Body of pancreas (tissue), 4 donors: ENCODE results near the gene SMIM14. TPM values are rescaled to one million over a fixed set of nuclear protein-coding genes. Genes with fewer than 3 reads are reported as not detected.
A peak's percentile ranks its signal among the peaks of the same experiment; 100 is the strongest.

Experiments used
- ATAC-seq: fragments of 150-250 bp; one replicate; pipeline ENCODE4 v1.9.1; 2016
- DNase-seq, 4 donors: peaks; one replicate each; pipeline ENCODE4 v3.0.0-alpha.2; 2019
- H3K27ac ChIP-seq, 4 donors: fragments of 200-600 bp; sonication (generic); 1 replicate in 3 of 4; 2 replicates in 1 of 4; pipeline versions ENCODE4 v1.5.1 to v1.6.1; 2016 to 2019; ENCODE audit warnings: mild to moderate bottlenecking in 1 of 4, mixed read lengths in 1 of 4, moderate library complexity in 1 of 4
- H3K27me3 ChIP-seq, 2 donors: fragments of 200-600 bp; sonication (generic); one replicate each; pipeline ENCODE4 v1.6.0; 2016; ENCODE audit warnings: mild to moderate bottlenecking in 1 of 2
- H3K36me3 ChIP-seq, 2 donors: fragments of 200-600 bp; sonication (generic); replicated peaks in 1 of 2; 2 replicates each; pipeline ENCODE4 v1.5.1; 2016; ENCODE audit warnings: low read depth in 2 of 2; ENCODE audit not compliant: insufficient read depth in 1 of 2
- H3K4me1 ChIP-seq: fragments of 200-600 bp; sonication (generic); one replicate; pipeline ENCODE4 v1.6.0; 2016
- H3K4me3 ChIP-seq, 2 donors: fragments of 200-600 bp; sonication (generic); 1 replicate in 1 of 2; 2 replicates in 1 of 2; pipeline ENCODE4 v1.5.1; 2016 to 2019
- H3K9me3 ChIP-seq, 3 donors: fragments of 200-600 bp; sonication (generic); 1 replicate in 2 of 3; 2 replicates in 1 of 3; pipeline ENCODE4 v1.5.1; 2016
- POLR2A ChIP-seq, 3 donors: fragments of 450-650 bp; IDR thresholded peaks; one replicate each; pipeline ENCODE4 v1.6.1; 2016; ENCODE audit warnings: antibody characterized with exemption in 3 of 3, mild to moderate bottlenecking in 2 of 3
- WGBS, 2 donors: methylation state at CpG; one replicate each; pipeline ENCODE4 v1.1.5; 2017; 5-methylcytosine and 5-hydroxymethylcytosine counted together
- intact Hi-C: fragments of 100-400 bp; cut with DNase I; formaldehyde crosslinking; loops from one replicate; pipeline ENCODE4 v1.15.1; 2023
- total RNA-seq, 2 donors: library from RNA; depleted of rRNA; stranded (reverse); fragments of >200 nt; gene quantifications; one replicate each; pipeline ENCODE4 v1.1.0, GENCODE V29; 2016
- TF ChIP-seq, protein P1 (sequence below), 7 experiments: fragments of 450-650 bp in 4 of 7; fragments of 200-600 bp in 3 of 7; sonication (generic) in 3 of 7; IDR thresholded peaks; one replicate each; pipeline ENCODE4 v1.5.1; 2016 to 2019; ENCODE audit warnings: antibody characterized with exemption in 7 of 7

The SMIM14 gene
- total RNA-seq, 2 donors from 2014 or later, result 24.4 to 26.2 TPM

DNA sequence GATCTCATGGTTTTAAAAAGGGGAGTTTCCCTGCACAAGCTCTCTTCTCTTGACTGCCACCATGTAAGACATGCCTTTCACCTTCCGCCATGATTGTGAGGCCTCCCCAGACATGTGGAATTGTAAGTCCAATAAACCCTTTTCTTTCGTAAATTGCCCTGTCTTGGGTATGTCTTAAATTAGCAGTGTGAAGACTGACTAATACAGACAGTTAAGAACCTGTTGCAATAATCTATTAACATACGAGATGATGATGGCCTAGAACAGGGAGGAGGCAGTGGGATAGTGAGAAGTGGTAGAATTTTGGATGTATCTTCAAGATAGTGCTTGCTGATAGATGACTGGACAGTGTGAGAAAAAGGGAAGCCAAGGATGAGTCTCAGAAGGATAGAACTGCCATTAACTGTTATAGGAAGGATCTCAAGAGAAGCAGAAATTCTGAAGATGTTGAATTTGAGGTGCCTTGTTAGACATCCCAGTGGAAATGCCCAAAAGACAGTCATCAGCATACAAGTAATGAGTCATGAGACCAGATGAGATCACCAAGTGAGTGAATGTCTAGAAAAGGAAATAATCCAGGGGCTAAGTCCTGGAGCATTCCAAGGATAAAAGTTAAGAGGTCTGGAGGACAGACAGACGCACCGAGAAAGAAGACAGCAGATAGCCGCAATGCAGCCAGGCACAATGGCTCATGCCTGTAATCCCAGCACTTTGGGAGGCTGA, 72.6 kb downstream of the SMIM14 start:
- Histone ChIP-seq H3K27me3 (no peaks in the 10 kb centered on the region), H3K4me3 (no peak overlapping the region), H3K27ac (peak overlapping the region in 1 of 4 donors; percentile 36), H3K4me1 (peaks cover 36% of the 10 kb centered on the region), H3K36me3 (peaks cover 0 to 2% of the 10 kb centered on the region in 2 donors), H3K9me3 (no peaks in the 10 kb centered on the region)
- intact Hi-C loops, result no loop called here
- DNase-seq (no peak), ATAC-seq (no peak)
- TF ChIP-seq POLR2A (IDR thresholded peaks at IDR 0.05), result no peak
- TF ChIP-seq, protein P1, sequence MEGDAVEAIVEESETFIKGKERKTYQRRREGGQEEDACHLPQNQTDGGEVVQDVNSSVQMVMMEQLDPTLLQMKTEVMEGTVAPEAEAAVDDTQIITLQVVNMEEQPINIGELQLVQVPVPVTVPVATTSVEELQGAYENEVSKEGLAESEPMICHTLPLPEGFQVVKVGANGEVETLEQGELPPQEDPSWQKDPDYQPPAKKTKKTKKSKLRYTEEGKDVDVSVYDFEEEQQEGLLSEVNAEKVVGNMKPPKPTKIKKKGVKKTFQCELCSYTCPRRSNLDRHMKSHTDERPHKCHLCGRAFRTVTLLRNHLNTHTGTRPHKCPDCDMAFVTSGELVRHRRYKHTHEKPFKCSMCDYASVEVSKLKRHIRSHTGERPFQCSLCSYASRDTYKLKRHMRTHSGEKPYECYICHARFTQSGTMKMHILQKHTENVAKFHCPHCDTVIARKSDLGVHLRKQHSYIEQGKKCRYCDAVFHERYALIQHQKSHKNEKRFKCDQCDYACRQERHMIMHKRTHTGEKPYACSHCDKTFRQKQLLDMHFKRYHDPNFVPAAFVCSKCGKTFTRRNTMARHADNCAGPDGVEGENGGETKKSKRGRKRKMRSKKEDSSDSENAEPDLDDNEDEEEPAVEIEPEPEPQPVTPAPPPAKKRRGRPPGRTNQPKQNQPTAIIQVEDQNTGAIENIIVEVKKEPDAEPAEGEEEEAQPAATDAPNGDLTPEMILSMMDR (IDR thresholded peaks at IDR 0.05), result no peak
- 92% methylated on average over 6 of the region's 6 CpGs for WGBS, 2 donors

DNA sequence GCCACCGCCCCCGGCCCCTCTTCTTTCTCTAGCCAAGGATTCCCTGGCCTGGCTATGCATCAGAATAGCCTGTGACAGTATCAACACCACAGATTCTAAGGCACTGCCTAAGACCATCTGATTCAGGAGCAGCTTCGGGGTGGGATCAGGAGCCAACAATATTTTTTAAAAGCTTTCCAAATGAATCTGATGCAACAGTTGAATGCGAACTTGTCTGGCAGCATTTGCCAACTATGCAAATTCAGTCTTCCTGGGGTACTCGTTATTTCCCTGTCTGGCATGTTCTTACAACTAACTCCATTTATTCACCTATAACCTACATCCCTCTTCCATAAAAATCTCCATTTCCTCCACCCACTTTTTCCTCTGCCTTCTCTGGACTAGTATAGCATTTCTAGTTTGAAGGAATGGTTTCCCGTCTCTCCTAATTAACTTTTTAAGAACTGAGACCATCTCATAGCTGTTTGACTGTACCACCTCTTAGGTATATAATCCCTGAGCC, 75.3 kb downstream of the SMIM14 start:
- ATAC-seq (no peak), DNase-seq (no peak)
- Histone ChIP-seq H3K36me3 (peaks cover 0 to 2% of the 10 kb centered on the region in 2 donors), H3K27me3 (no peaks in the 10 kb centered on the region), H3K4me1 (peaks cover 43% of the 10 kb centered on the region), H3K27ac (no peak overlapping the region), H3K9me3 (no peaks in the 10 kb centered on the region), H3K4me3 (no peak overlapping the region)
- TF ChIP-seq, protein P1 (IDR thresholded peaks at IDR 0.05), result no peak
- TF ChIP-seq POLR2A (IDR thresholded peaks at IDR 0.05), result no peak
- WGBS, 2 donors, result 72 to 80% methylated on average over 6 of the region's 6 CpGs
- intact Hi-C loops, result no loop called here

DNA sequence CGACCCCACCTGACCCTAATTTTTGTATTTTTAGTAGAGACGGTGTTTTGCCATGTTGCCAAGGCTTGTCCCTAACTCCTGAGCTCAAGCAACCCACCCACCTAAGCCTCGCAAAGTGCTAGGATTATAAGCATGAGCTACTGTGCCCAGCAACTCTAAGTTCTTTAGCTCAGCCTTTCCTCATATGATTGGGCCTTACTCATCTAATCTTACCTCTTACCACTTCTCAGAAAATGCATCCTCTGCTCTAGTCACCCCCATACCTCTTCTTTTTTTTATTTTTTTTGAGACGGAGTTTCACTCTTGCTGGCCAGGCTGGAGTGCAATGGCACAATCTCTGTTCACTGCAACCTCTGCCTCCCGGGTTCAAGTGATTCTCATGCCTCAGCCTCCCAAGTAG, 75.9 kb downstream of the SMIM14 start:
- Histone ChIP-seq H3K4me1 (peaks cover 43% of the 10 kb centered on the region), H3K27ac (no peak overlapping the region), H3K27me3 (no peaks in the 10 kb centered on the region), H3K36me3 (peaks cover 0 to 2% of the 10 kb centered on the region in 2 donors), H3K4me3 (no peak overlapping the region), H3K9me3 (no peaks in the 10 kb centered on the region)
- intact Hi-C loops, result no loop called here
- DNase-seq, result no peak
- no peak for ATAC-seq
- WGBS, 2 donors, result 87 to 97% methylated on average over 5 of the region's 5 CpGs
- TF ChIP-seq, protein P1 (IDR thresholded peaks at IDR 0.05), result no peak
- TF ChIP-seq POLR2A (IDR thresholded peaks at IDR 0.05), result no peak

DNA sequence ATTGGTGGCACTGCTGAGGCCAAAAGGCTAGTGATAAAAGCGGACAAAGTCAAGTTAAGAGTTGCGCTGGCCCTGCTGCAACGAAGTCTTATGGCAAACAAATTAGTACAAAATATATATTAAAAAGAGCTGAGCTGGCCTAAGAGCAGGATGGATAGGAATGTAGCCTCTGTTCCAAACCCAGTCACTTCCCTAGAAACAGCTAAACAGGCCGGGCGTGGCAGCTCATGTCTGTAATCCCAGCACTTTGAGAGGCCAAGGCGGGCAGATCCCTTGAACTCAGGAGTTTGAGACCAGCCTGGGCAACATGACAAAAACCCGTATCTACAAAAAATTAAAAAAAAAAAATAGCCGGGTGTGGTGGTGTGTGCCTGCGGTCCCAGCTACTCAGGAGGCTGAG, 79.0 kb downstream of the SMIM14 start:
- H3K9me3 ChIP-seq, result no peaks in the 10 kb centered on the region
- 55 to 69% methylated on average over 9 of the region's 9 CpGs for WGBS, 2 donors
- peak; percentile 19 to 46 (median 30) for DNase-seq
- H3K4me3 ChIP-seq, result no peak overlapping the region
- peak overlapping the region in 3 of 4 donors; percentile 67 to 75 (median 68) for H3K27ac ChIP-seq
- no peaks in the 10 kb centered on the region for H3K27me3 ChIP-seq
- no peak for ATAC-seq
- intact Hi-C loops, result no loop called here
- TF ChIP-seq, protein P1 (IDR thresholded peaks at IDR 0.05), result no peak
- no peak for TF ChIP-seq POLR2A (IDR thresholded peaks at IDR 0.05)
- H3K4me1 ChIP-seq, result peaks cover 44% of the 10 kb centered on the region
- H3K36me3 ChIP-seq, result peaks cover 0 to under 1% of the 10 kb centered on the region in 2 donors

DNA sequence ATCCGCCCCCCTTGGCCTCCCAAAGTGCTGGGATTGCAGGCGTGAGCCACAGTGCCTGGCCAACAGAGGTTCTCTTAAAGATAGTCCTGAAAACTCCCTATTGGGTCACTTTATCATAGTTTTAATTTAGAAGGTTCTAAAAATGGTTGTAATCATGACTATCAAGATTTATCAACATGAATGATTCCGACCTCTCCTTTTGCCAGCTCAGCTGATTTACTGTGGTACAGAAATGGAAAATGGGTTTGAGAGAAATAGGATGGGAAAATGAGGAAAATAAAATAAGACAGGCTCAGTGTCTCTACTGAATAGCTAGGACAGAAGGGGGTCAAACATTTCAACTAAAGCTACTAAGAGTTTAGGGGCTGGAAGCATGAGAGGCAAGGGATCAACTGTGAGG, 83.2 kb downstream of the SMIM14 start:
- intact Hi-C loops, result no loop called here
- TF ChIP-seq, protein P1 (IDR thresholded peaks at IDR 0.05), result no peak
- TF ChIP-seq POLR2A (IDR thresholded peaks at IDR 0.05), result no peak
- Histone ChIP-seq H3K4me1 (peaks cover 39% of the 10 kb centered on the region), H3K27ac (no peak overlapping the region), H3K4me3 (no peak overlapping the region), H3K36me3 (no peaks in the 10 kb centered on the region), H3K9me3 (no peaks in the 10 kb centered on the region), H3K27me3 (no peaks in the 10 kb centered on the region)
- 92 to 97% methylated on average over 3 of the region's 3 CpGs for WGBS, 2 donors
- ATAC-seq (no peak), DNase-seq (no peak)
